ENCODE results near the gene PAX8.

The PAX8 gene

DNA sequence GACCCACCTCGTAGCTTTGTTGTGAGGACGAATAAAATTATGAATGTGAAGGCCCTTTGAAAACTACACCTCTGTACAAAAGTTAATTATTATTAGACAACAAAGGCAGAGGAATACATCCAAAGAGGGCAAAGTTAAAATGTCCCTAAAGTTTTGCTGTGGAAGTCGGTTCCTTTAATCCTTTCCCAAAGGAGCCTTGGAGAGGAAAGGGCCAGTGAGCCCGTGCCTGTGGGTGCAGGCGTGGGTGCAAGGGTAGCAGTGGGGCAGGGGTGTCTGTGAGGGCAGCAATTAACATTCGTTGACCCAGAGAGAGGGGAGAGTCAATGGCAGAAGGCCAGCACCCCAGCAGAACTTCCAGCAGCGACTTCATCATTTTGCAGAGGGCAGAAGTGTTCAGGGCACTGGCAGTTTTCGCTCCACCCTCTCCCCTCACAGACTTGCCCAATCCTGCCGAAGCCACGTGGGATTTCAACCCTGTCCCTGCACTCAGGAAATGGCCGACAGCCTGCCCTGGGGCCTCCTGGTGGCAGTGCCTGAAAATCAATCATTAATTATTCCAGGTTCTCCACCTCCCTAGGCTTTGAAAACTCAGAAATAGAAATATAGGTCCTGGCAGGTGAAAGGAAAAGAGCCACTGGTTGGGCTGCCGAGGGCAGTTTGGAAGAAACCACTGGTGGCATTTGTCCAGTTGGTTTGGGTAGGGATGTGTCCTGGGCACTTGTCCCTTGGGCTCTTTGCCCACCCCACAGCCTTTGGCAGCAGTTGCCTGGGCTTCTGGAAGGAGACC, 4.2 kb upstream of the PAX8 start:
- no peak overlapping the region for H3K4me3 ChIP-seq (ENCODE audit: low read depth, low read length)
- no peak for DNase-seq (ENCODE audit: low read depth)

DNA sequence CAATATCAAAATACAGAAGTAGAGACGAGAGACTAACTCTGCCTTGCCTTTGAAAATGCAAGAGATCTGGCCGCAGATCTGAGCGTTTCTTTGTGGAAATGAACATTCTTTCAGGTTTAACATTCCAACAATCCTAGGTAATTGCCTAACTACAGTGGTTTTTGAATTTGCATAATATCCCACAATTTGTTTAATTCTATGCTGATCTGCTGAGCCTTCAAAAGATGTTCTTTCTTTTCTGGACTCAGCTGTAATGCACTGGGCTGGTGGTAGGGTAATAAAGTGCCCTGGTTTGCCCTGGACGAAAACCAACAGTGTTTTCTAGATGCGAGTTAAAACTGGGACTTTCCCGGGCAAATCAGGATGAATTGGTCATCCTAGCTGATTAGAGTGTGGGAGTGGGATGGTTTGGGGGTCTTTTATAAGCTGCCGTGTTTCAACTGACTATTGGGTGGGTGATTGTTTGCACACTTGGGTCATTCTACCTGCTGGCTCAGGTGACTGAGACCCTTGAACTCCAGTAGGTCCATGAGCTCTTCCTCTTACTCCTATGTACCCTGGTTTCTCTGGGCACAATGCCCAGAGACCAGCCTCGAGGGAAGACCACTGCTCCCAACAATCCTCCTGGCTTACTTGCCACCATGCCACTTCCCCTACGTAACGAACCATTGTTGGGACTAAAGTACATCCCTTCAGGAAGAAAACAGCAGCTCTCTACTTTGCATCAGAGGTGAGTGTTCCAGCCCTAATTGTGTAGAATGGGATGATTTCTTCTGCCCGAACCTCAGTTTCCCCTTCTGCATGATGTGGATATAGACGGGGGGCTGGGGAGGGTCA, 3.4 kb upstream of the PAX8 start:
- TF ChIP-seq, protein P1, sequence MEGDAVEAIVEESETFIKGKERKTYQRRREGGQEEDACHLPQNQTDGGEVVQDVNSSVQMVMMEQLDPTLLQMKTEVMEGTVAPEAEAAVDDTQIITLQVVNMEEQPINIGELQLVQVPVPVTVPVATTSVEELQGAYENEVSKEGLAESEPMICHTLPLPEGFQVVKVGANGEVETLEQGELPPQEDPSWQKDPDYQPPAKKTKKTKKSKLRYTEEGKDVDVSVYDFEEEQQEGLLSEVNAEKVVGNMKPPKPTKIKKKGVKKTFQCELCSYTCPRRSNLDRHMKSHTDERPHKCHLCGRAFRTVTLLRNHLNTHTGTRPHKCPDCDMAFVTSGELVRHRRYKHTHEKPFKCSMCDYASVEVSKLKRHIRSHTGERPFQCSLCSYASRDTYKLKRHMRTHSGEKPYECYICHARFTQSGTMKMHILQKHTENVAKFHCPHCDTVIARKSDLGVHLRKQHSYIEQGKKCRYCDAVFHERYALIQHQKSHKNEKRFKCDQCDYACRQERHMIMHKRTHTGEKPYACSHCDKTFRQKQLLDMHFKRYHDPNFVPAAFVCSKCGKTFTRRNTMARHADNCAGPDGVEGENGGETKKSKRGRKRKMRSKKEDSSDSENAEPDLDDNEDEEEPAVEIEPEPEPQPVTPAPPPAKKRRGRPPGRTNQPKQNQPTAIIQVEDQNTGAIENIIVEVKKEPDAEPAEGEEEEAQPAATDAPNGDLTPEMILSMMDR (IDR thresholded peaks at IDR 0.05; ENCODE audit: low read depth, low read length, missing control alignments): no peak
- no peak overlapping the region for H3K4me3 ChIP-seq (ENCODE audit: low read depth, low read length)
- no peak for DNase-seq (ENCODE audit: low read depth)

More for the DNA sequence above, 4.2 kb upstream of the PAX8 start:
- TF ChIP-seq, protein P1 (IDR thresholded peaks at IDR 0.05; ENCODE audit: low read depth, low read length, missing control alignments): no peak

DNA sequence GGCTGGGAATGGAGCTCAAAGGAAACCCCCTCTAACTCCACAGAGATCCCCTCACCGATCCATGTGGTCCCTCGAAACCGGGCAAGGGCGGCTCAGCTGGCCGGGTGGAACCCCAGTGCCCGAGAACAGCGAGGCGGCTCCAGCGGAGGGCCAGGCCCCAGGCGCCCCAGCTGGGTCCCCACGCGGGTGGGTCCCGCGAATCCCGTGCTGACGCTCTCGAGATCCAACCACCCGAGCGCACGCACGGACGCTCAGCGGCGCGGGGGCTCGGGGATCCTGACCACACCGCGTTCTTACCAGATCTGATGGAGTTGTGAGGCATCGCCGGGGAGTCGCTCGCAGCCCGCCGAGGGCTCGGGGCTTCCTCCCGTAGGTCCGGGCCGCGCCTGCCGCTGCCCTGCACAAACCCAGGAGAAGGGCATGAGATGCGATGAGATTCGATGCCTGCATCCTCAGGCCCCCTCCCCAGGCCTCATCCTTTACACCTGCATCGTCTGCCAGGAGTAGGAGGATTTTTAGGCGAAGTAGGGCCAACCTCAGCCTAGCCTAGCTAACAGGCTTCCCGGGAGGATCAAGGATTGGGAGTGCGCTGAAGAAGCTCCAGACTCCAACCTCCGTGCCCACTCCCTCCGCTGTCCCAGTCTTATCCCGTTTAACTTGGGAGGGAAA, 514 bp downstream of the PAX8 start:
- TF ChIP-seq, protein P1 (IDR thresholded peaks at IDR 0.05; ENCODE audit: low read depth, low read length, missing control alignments): no peak
- H3K4me3 ChIP-seq (ENCODE audit: low read depth, low read length): no peak overlapping the region
- DNase-seq (ENCODE audit: low read depth): no peak

DNA sequence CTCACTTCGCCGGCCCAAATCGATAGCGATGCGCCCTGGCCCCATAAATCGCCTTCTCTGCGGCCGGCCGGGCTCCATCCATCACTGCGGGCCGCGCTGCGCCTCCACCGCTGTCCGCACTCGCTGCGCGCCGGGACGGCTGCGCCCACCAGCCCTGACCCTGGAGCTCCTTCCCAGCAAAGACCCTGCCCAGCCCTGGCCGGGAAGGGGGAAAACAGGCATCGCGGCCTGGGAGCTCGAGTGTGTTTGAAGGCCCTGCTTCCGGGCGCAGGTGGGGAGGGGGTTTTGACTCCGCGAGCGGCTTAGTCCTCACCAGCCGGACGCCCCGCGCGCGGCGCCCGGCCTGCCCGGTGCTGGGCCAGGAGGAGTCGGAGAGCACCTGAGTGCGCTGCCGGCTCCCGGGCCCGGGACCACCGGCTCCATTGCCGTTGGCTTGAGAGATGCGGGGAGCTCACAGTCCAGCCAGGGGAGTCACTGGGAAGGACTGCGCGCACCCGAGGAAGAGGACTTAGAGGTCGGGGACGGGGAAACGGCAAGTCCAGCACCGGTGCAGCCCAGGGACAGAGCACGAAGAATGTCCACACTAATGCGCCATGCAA, 1.1 kb downstream of the PAX8 start:
- H3K4me3 ChIP-seq (ENCODE audit: low read depth, low read length): no peak overlapping the region
- TF ChIP-seq, protein P1 (IDR thresholded peaks at IDR 0.05; ENCODE audit: low read depth, low read length, missing control alignments): no peak
- DNase-seq (ENCODE audit: low read depth): no peak

DNA sequence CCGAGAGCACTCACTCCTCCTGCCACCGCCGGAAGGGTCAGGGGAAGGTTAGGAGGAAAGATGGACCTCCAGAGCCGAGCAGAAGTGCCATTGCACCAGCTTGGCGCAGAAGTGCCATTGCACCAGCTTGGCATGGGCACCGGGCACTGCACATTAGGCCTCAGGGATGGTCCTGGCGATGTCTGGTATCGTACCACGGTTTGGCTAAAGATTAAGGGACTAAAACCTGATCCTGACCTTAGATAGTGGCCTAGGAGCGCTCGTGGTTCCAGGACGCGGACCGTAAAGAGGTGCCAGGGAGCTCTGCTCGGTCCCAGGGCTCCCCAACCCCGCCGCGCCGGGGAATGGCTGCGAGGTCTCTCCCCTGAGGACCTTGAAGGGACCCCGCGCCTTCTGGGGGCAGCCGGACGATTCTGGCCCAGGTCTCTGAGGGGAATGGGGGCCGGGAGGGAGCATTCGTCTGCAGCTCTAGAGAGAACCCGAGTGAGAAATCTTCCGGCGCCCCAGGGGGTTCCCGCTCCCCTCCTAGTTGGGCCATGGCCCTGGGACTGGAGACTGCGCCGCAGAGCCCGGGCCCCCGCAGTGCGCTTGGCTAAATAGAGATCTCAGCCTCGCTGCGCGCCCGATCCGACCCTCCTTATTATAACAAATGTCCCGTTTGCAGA, 1.8 kb downstream of the PAX8 start:
- no peak overlapping the region for H3K4me3 ChIP-seq (ENCODE audit: low read depth, low read length)
- TF ChIP-seq, protein P1 (IDR thresholded peaks at IDR 0.05; ENCODE audit: low read depth, low read length, missing control alignments): no peak
- DNase-seq (ENCODE audit: low read depth): no peak

DNA sequence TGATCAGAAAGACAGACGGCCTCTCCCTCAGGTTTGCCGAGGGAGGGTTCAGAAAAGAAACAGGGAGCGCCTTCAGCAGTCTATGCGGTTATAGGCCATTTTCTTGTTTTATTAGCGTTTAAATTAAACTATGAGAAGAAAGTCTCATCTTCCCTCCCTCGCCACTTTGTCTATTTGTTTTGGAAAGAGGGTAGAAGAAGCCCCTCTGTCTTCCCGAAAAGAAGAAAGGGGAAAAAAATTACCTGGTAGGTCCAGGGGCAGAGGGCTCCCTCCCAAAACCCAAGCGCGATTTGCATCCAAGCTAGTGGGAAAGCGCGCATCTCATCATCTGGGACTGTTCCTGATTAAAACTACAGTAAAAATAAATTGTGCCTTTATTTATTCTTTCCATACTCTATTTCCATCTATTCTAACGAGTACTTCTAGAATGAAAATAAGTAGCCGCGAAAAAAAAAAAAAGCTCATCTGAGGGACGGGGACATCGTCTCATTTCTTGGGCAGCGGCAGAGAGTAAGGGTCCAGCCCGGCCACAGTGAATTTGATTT, 2.4 kb downstream of the PAX8 start:
- no peak overlapping the region for H3K4me3 ChIP-seq (ENCODE audit: low read depth, low read length)
- no peak for DNase-seq (ENCODE audit: low read depth)
- TF ChIP-seq, protein P1 (IDR thresholded peaks at IDR 0.05; ENCODE audit: low read depth, low read length, missing control alignments): no peak
